Thymus (tissue), 11 donors: Measurements from ENCODE around the gene CAMK2N1. TPM values are rescaled to one million over a fixed set of nuclear protein-coding genes. Genes with fewer than 3 reads are reported as not detected.

Experiments used
- DNase-seq, 9 donors: peaks; one replicate each; pipeline ENCODE4 v3.0.0-alpha.2; 2013; ENCODE audit warnings: low spot score in 9 of 9, low read depth in 6 of 9, missing footprints in 1 of 9
- H3K27ac ChIP-seq, 2 donors: one replicate each; pipeline ENCODE4 v1.5.1; 2013; ENCODE audit warnings: control low read depth in 1 of 2, low read depth in 1 of 2, low read length in 1 of 2, mild to moderate bottlenecking in 1 of 2, moderate library complexity in 1 of 2
- H3K27me3 ChIP-seq, 2 donors: one replicate each; pipeline ENCODE4 v1.5.1; 2013; ENCODE audit warnings: low read length in 1 of 2; ENCODE audit not compliant: control insufficient read depth in 2 of 2, insufficient read depth in 1 of 2
- H3K36me3 ChIP-seq, 2 donors: one replicate each; pipeline ENCODE4 v1.5.1; 2013; ENCODE audit warnings: low read length in 1 of 2, mild to moderate bottlenecking in 1 of 2, moderate library complexity in 1 of 2; ENCODE audit not compliant: control insufficient read depth in 2 of 2, insufficient read depth in 2 of 2
- H3K4me1 ChIP-seq, 2 donors: one replicate each; pipeline ENCODE4 v1.5.1; 2013; ENCODE audit warnings: low read length in 2 of 2; ENCODE audit not compliant: control insufficient read depth in 2 of 2, insufficient read depth in 2 of 2
- H3K4me3 ChIP-seq, 2 donors: one replicate each; pipeline ENCODE4 v1.5.1; 2013; ENCODE audit warnings: low read length in 2 of 2, control low read depth in 1 of 2, mild to moderate bottlenecking in 1 of 2
- H3K9me3 ChIP-seq, 2 donors: one replicate each; pipeline ENCODE4 v1.5.1; 2013; ENCODE audit warnings: low read length in 1 of 2, mild to moderate bottlenecking in 1 of 2; ENCODE audit not compliant: control insufficient read depth in 2 of 2, insufficient read depth in 1 of 2
- WGBS: extraction: QIAGEN DNeasy Blood & Tissue Kit; methylation state at CpG from one replicate; pipeline ENCODE4 v1.1.7; 2013; 5-methylcytosine and 5-hydroxymethylcytosine counted together
- polyA plus RNA-seq: library from polyadenylated mRNA; stranded (reverse); fragments of 200-250 nt; gene quantifications from one replicate; pipeline ENCODE4 v1.2.3, GENCODE V29; 2013
- total RNA-seq: library from RNA; stranded (reverse); fragments of 120-200 nt; gene quantifications from one replicate; pipeline ENCODE4 v1.2.4, GENCODE V29; 2013
- donor health status: healthy.

The CAMK2N1 gene
- total and polyA plus RNA-seq, 2 donors: 0.42 to 11.1 TPM

DNA sequence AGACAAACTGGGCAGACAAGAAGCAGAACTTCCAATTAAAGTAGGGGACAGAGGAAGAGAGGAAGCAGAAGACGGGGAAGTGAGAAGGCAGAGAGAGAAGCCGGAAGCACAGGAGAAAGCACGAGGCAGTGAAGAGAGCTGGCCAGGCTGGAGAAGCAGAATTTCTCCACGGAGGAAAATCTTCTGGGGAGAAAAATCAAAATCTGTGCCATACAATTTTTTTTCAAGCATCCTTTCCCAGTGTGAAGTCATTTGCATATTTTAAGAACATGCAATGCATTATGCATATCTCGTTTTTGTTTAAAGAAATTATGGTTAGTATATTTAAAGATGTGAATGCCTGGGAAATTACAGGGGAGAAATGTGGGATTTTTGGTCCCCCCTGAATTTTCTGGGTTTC, 7.3 kb upstream of the CAMK2N1 start:
- no peak for DNase-seq
- Histone ChIP-seq H3K36me3 (peaks cover 3 to 5% of the 10 kb centered on the region in 2 donors), H3K27me3 (peaks cover 17 to 47% of the 10 kb centered on the region in 2 donors), H3K4me3 (no peak overlapping the region), H3K4me1 (peaks cover 0 to 6% of the 10 kb centered on the region in 2 donors), H3K9me3 (no peaks in the 10 kb centered on the region), H3K27ac (no peak overlapping the region)
- 28% methylated on average over 5 of the region's 5 CpGs for WGBS

DNA sequence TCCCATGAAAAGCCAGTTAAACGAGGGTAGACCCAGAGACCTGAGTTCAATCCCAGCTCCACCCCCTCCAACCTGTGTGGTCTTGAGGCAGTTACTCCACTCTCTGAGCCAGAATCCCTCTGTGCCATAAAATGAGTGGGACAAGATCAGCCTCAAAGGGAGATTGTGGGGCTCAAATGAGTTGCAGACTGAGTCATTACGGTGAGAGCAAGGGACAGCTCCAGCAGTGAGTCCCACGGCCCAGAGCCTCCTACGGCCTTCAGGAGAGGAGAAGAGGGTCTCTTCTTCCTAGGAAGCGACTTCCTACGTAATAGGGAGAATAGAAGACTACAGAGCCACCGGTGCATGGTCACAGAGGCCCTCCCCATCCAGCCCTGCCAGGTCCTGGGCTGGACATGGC, 6.7 kb upstream of the CAMK2N1 start:
- 74% methylated on average over 7 of the region's 7 CpGs for WGBS
- Histone ChIP-seq H3K36me3 (no peaks in the 10 kb centered on the region), H3K27me3 (peaks cover 23 to 53% of the 10 kb centered on the region in 2 donors), H3K4me1 (peaks cover 0 to 6% of the 10 kb centered on the region in 2 donors), H3K27ac (no peak overlapping the region), H3K9me3 (no peaks in the 10 kb centered on the region), H3K4me3 (no peak overlapping the region)
- no peak for DNase-seq

DNA sequence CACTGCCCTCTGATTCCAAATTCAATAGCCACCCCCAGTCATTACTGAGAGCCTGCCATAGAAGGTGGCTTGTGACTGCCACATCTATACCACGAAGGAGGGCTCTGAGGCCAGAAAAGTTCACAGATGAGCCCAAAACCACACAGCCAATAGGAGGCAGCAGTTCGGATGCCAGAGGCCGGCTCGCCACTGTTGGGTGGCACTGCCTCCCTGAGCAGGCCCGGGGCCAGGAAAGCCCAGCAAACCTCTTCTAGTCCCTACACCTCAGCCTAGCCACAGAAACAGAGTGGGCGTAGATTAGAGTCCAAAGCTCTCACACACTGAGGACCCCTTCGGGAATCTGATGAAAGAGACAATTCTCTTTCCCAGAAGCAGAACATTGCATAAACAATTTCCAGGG, 5.9 kb upstream of the CAMK2N1 start:
- no peaks in the 10 kb centered on the region for H3K9me3 ChIP-seq
- no peaks in the 10 kb centered on the region for H3K36me3 ChIP-seq
- H3K27ac ChIP-seq: no peak overlapping the region
- no peak overlapping the region for H3K4me3 ChIP-seq
- peaks cover 30 to 62% of the 10 kb centered on the region in 2 donors for H3K27me3 ChIP-seq
- H3K4me1 ChIP-seq: peaks cover 0 to 6% of the 10 kb centered on the region in 2 donors
- WGBS: 70% methylated on average over 7 of the region's 7 CpGs
- no peak for DNase-seq

DNA sequence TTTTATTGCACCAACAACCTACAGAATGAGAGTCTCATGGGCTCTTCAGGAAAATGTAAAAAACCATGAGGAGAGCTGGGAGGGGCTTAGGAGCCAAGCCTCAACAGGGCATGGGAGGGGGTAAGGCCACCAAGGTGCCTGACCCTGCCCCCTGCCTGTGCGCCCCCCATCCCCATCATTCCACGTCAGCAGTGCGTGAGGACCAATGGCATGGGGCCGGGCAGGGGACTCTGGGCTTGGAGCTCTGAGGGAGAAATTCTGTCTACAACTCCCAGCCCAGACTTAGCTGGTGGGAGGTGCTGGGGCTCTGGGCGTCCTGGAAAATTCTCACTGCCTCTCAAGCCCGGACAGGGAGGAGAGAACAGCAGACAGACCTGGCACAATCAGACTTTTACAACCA, 5.2 kb upstream of the CAMK2N1 start:
- Histone ChIP-seq H3K9me3 (no peaks in the 10 kb centered on the region), H3K4me1 (peaks cover 2 to 6% of the 10 kb centered on the region in 2 donors), H3K4me3 (no peak overlapping the region), H3K27me3 (peaks cover 37 to 69% of the 10 kb centered on the region in 2 donors), H3K27ac (no peak overlapping the region), H3K36me3 (no peaks in the 10 kb centered on the region)
- 70% methylated on average over 6 of the region's 6 CpGs for WGBS
- DNase-seq: no peak

DNA sequence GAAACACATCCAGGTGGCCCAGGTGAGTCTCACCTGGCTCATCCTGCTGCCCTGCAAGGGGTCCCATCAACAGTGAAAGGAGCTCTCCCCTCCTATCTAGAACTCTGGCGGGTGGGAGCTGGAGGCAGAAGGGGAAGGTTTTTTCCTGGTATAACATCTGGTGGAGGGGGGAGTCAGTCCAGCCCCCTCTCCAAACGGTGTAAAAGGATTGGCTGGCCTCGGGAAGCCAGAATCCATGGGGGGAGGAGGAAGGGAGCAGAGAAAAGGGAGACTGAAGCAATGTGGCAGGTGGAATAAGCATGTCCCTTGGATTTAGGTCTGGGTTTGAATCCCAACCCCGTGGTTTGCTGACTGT, 1.2 kb upstream of the CAMK2N1 start:
- WGBS: 6% methylated on average over 4 of the region's 4 CpGs
- no peak overlapping the region for H3K27ac ChIP-seq
- H3K4me3 ChIP-seq: no peak overlapping the region
- peaks cover 72 to 88% of the 10 kb centered on the region in 2 donors for H3K27me3 ChIP-seq
- no peak for DNase-seq
- H3K4me1 ChIP-seq: peaks cover 0 to 2% of the 10 kb centered on the region in 2 donors
- no peaks in the 10 kb centered on the region for H3K36me3 ChIP-seq
- H3K9me3 ChIP-seq: no peaks in the 10 kb centered on the region

DNA sequence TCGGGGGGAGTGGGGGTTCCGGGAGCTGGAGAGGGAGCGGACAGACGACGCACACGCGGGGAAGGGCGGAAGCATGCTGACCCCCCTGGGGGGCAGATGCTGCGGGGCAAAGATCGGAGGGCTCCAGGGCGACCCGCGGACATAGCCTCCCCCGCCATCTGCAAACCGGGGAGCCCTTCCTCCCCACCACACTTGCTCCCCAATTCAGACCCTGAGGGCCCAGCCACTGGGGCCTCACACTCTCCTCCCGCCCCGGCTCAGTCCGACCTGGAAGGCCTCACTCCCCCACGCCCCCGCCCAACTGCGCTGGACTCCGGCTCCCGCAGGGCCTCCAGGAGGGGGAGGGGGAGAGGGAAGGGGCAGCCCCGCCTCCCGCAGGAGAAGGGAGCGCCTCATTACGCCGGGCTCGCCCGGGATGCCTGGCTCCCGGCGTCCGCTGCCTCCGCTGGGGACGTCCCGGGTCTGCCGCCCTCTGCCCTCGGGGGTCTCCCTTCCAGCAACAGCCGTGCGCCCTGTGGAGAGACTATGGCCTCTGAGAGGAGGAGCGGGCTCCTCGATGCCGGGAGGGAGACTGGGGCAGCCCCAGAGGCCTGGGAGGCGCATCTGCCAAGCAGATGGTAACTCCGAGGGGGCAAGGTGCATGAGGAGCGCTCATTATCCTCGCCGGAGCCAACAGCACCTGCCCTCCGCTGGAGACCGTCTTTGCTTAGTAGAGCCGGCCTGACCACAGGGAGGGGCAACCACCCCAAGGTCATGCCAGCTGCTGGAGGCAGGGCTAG, 636 bp upstream of the CAMK2N1 start:
- Histone ChIP-seq H3K36me3 (no peaks in the 10 kb centered on the region), H3K9me3 (no peaks in the 10 kb centered on the region), H3K4me3 (peak overlapping the region in 1 of 2 donors; percentile 56), H3K27me3 (peaks cover 77 to 89% of the 10 kb centered on the region in 2 donors), H3K27ac (no peak overlapping the region), H3K4me1 (peaks cover 0 to 2% of the 10 kb centered on the region in 2 donors)
- 4% methylated on average over 51 of the region's 51 CpGs for WGBS
- no peak for DNase-seq

DNA sequence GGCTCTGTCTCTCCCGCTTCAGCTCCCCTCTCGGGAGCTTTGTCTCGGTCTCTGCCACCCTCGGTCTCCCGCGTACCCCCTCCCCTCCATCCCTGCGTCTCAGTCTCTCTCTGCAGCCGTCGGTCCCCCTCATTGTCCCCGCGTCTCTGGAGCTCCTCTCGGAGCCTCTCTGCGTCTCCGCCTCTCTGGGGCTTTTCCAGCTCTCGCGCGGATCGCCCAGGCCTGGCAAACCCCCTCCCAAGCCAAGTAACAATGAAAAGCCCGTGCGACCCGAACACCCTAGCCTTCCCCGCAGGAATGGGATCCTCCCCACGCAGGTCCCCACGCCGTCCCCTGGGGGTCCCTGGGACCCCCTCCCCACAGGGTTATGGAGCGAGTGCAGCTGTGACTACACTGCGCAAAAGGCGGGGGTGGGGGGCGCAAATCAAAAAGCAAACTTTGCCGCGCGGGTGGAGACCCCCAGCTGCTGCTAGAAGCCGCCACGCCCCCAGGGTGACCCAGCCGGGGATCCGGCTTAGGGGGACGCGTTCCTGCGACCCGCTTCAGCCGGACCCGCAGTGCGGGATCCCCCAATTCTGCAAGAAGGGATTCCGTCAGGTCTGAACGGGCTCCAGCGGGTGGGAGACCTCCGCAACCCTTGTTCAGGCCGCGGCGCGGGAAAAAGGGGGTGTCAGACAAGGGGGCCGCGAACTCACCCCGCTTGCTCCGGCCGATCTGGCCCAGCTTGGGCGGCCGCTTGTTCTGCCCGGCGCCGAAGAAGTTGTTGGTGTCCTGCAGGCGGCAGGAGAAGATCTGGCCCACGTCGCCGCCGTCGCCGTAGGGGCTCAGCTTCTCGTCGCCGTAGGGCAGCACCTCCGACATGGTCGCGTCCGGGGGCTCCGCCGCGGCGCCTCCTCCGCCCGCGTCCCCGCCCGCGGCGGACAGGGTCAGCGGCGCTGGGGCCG, 1.2 kb downstream of the CAMK2N1 start:
- no peaks in the 10 kb centered on the region for H3K36me3 ChIP-seq
- peaks cover 79 to 94% of the 10 kb centered on the region in 2 donors for H3K27me3 ChIP-seq
- no peaks in the 10 kb centered on the region for H3K9me3 ChIP-seq
- H3K27ac ChIP-seq: no peak overlapping the region
- 4% methylated on average over 89 of the region's 89 CpGs for WGBS
- H3K4me1 ChIP-seq: peaks cover 0 to 2% of the 10 kb centered on the region in 2 donors
- peak overlapping the region in 1 of 2 donors; percentile 56 for H3K4me3 ChIP-seq
- DNase-seq: no peak

DNA sequence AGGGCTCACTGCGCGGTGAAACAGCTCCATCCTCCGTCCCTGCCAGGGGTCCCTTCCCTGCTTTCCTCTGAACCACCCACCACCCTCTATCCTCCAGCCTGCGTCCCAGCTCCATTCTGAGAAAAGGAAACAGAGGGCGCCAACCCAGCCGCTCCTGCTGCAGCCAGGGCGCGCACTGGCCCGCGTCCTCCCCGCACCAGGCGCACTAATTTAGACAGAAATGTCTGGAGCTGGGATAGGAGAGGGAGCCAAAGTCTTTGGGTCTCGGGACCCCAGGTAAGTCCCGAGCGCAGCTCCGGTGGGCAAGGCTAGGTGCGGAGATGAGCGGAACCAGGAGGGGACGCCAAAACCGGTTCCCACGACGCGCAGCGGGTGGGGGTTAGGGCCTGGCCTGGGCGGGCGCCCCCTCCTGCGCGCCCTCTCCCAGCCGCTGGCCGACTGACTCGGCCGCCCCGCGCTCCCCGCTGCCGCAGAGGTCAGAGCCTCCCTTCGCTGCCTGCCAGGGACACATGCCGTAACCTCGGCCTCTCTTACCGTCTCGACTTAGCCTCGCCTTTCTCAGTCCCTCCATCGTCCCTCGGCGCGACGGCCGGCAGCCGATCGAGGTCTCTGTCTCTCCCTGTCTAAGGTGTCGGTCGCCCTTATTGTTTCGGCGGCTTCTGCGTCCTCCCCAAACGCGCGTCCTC, 2.0 kb downstream of the CAMK2N1 start:
- Histone ChIP-seq H3K27ac (no peak overlapping the region), H3K36me3 (no peaks in the 10 kb centered on the region), H3K27me3 (peaks cover 74 to 91% of the 10 kb centered on the region in 2 donors), H3K4me3 (no peak overlapping the region), H3K4me1 (peaks cover 0 to 2% of the 10 kb centered on the region in 2 donors), H3K9me3 (no peaks in the 10 kb centered on the region)
- 4% methylated on average over 58 of the region's 58 CpGs for WGBS
- no peak for DNase-seq
